GM20431 (cell line): ENCODE data around the gene RNF148.

ENCODE experiments used
- in situ Hi-C: fragments of 300-500 bp; cut with MseI, MboI; formaldehyde crosslinking; loops from one replicate; pipeline ENCODE4 v1.15.0; 2020; ENCODE audit warnings: low sequenced_read_pairs; ENCODE audit not compliant: unreplicated experiment

RNF148 gene

DNA sequence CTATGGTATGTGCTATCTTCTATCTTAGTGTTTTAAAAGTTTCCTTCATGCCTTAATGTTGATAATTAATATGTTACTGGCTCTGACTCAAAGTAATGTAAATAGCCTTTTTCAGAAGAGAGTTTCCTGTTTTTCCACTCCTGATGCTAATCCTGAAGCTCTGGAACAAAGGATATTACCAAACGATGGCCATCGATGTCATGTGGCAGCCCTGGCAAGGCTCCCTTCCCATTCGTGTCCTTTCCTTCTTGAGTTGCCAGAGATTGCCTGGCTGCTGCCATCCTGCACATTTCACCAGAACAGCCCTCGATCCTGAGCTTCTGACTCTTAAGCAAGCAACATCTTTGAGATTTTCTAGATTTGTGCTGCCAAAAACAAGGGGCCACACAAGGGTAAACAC lies 49.8 kb downstream of the RNF148 start:
- in situ Hi-C loops = no loop called here
